GM19035 (cell line): Measurements from ENCODE around the gene SELENOH.
"Not testable (repeated sequence)": the region's sequence is repeated elsewhere in the genome, so short reads cannot be mapped to it uniquely, and the experiment has no call there.

Experiments used
- ATAC-seq: cut with Tn5 transposase; IDR thresholded peaks from one replicate; pipeline ENCODE4 v1.9.1; 2021; ENCODE audit not compliant: unreplicated experiment

The SELENOH gene

GRCh38 chr11:57741132-57742086, at the start of gene SELENOH:
Gene SELENOH (plus strand): TSS chr11:57741491. CDS start chr11:57741596, 105 bp downstream.
- ATAC-seq = peak; percentile 89

GRCh38 chr11:57698843-57699365, 42.4 kb upstream of the SELENOH start:
- no peak for ATAC-seq

- no peak for ATAC-seq
Observed at GRCh38 chr11:57699813-57700212, 41.5 kb upstream of the SELENOH start.

GRCh38 chr11:57700425-57700824, 40.9 kb upstream of the SELENOH start:
- no peak for ATAC-seq

- no peak for ATAC-seq
Observed at GRCh38 chr11:57703341-57703740, 38.0 kb upstream of the SELENOH start.

- no peak for ATAC-seq
Observed at GRCh38 chr11:57704932-57705331, 36.4 kb upstream of the SELENOH start.

GRCh38 chr11:57705432-57705831, 35.9 kb upstream of the SELENOH start:
- not testable (repeated sequence) for ATAC-seq

GRCh38 chr11:57709802-57710367, 31.4 kb upstream of the SELENOH start:
- no peak for ATAC-seq

- peak; percentile 41 for ATAC-seq
Observed at GRCh38 chr11:57711414-57712255, 29.7 kb upstream of the SELENOH start, which contains the start of gene MED19. Gene MED19 (minus strand): TSS chr11:57712215. CDS start chr11:57712179, 36 bp downstream.

GRCh38 chr11:57712256-57713150, 28.8 kb upstream of the SELENOH start, which contains the start of gene TMX2:
Gene TMX2 (plus strand): TSS chr11:57712593. CDS start chr11:57712619, 26 bp downstream.
- ATAC-seq = peak; percentile 95

GRCh38 chr11:57713835-57714234, 27.5 kb upstream of the SELENOH start:
- ATAC-seq = no peak

GRCh38 chr11:57716726-57717125, 24.6 kb upstream of the SELENOH start:
- not testable (repeated sequence) for ATAC-seq

- ATAC-seq = no peak
Observed at GRCh38 chr11:57727185-57727584, 14.1 kb upstream of the SELENOH start.

- ATAC-seq = no peak
Observed at GRCh38 chr11:57728829-57729228, 12.5 kb upstream of the SELENOH start.

- ATAC-seq = no peak
Observed at GRCh38 chr11:57729479-57729878, 11.8 kb upstream of the SELENOH start.

- no peak for ATAC-seq
Observed at GRCh38 chr11:57732661-57733060, 8.6 kb upstream of the SELENOH start.

- no peak for ATAC-seq
Observed at GRCh38 chr11:57735619-57736298, 5.5 kb upstream of the SELENOH start.

GRCh38 chr11:57742087-57742452, 779 bp downstream of the SELENOH start:
- no peak for ATAC-seq

- no peak for ATAC-seq
Observed at GRCh38 chr11:57744357-57744756, 3.1 kb downstream of the SELENOH start.
